Adrenal gland (tissue), 12 donors: ENCODE measurements around the gene ANKRD60. TPM values are rescaled to one million over a fixed set of nuclear protein-coding genes. Genes with fewer than 3 reads are reported as not detected.

Source experiments
- DNase-seq, 7 donors: peaks; one replicate each; pipeline ENCODE4 v3.0.0-alpha.2; 2019 to 2020
- H3K27ac ChIP-seq, 5 donors: fragments of 200-600 bp; sonication (generic) in 4 of 5; 1 replicate in 3 of 5; 2 replicates in 2 of 5; pipeline versions ENCODE4 v1.5.1 to v1.8.0; 2016 to 2020; ENCODE audit warnings: mild to moderate bottlenecking in 1 of 5
- H3K27me3 ChIP-seq: fragments of 200-600 bp; 2 replicates; pipeline ENCODE4 v1.8.0; 2021
- H3K36me3 ChIP-seq, 2 donors: fragments of 200-600 bp; replicated peaks in 1 of 2; 1 replicate in 1 of 2; 2 replicates in 1 of 2; pipeline versions ENCODE4 v1.5.1 to v1.8.0; 2018 to 2022
- H3K4me1 ChIP-seq, 2 donors: fragments of 200-600 bp; replicated peaks in 1 of 2; 1 replicate in 1 of 2; 2 replicates in 1 of 2; pipeline versions ENCODE4 v1.5.1 to v1.8.0; 2018 to 2021
- H3K4me3 ChIP-seq, 4 donors: fragments of 200-600 bp; sonication (generic) in 3 of 4; one replicate each; pipeline ENCODE4 v1.5.1; 2016 to 2018
- H3K9me3 ChIP-seq, 3 donors: fragments of 200-600 bp; sonication (generic) in 1 of 3; replicated peaks in 1 of 3; 1 replicate in 2 of 3; 2 replicates in 1 of 3; pipeline versions ENCODE4 v1.5.1 to v1.8.0; 2016 to 2021
- CTCF ChIP-seq, 6 experiments: fragments of 450-650 bp in 4 of 6; fragments of 200-600 bp in 2 of 6; sonication (generic) in 1 of 6; IDR thresholded peaks; 1 replicate in 5 of 6; 2 replicates in 1 of 6; pipeline versions ENCODE4 v1.5.1 to v1.8.0; 2016 to 2021; ENCODE audit warnings: antibody characterized with exemption in 6 of 6, mild to moderate bottlenecking in 2 of 6, moderate library complexity in 1 of 6
- POLR2A ChIP-seq, 2 donors: fragments of 450-650 bp; IDR thresholded peaks; one replicate each; pipeline ENCODE4 v1.6.1; 2017; ENCODE audit warnings: antibody characterized with exemption in 2 of 2, mild to moderate bottlenecking in 2 of 2, moderate library complexity in 1 of 2
- WGBS, 4 donors: extraction: QIAGEN DNeasy Blood & Tissue Kit in 2 of 4; methylation state at CpG; one replicate each; pipeline versions ENCODE4 v1.1.5 to v1.1.7; 2013 to 2017; 5-methylcytosine and 5-hydroxymethylcytosine counted together
- intact Hi-C, 2 donors: fragments of 100-400 bp; cut with DNase I; formaldehyde crosslinking; loops; one replicate each; pipeline versions ENCODE4 v1.14.1 to v1.15.0; 2022 to 2023
- polyA plus RNA-seq, 3 donors: library from polyadenylated mRNA; stranded (reverse); fragments of 200-250 nt in 2 of 3; fragments of 350-450 nt in 1 of 3; fragmentation: Illumina TruSeq in 1 of 3; extraction: RNeasy Lipid Tissue Mini Kit (QIAGEN cat#74804) in 1 of 3; gene quantifications; one replicate each; pipeline ENCODE4 v1.2.3, GENCODE V29; 2013 to 2014
- total RNA-seq, 9 donors: library from RNA; depleted of rRNA in 4 of 9; stranded (reverse); fragments of >200 nt in 4 of 9; fragments of 120-200 nt in 1 of 9; fragmentation: NEBNext Ultra II Directional in 1 of 9; extraction: Animal tissue kit (Norgen Biotek cat#: 25700) in 1 of 9; gene quantifications; one replicate each; pipeline versions ENCODE4 v1.1.0 to v1.2.4, GENCODE V29; 2013 to 2023
- donor health status: healthy with polysubstance abuse.
- donor health status: Bipolar disorder and iron deficiency.
- donor health status: DM: yes; HTN: yes; CAD: no.
- donor health status: DM: no; HTN: no; CAD: no.
- donor health status: DM: no; HTN: no; CAD: no.
- donor health status: DM: yes; HTN: yes; CAD: no.

The ANKRD60 gene
- total and polyA plus RNA-seq, 12 donors = not detected

- no peak for DNase-seq
- Histone ChIP-seq H3K4me1 (no peaks in the 10 kb centered on the region), H3K4me3 (no peak overlapping the region), H3K27me3 (no peaks in the 10 kb centered on the region), H3K36me3 (no peaks in the 10 kb centered on the region), H3K9me3 (no peaks in the 10 kb centered on the region), H3K27ac (no peak overlapping the region)
- intact Hi-C loops = loop anchor here in 1 of 2 donors (10.0 kb wide), 1 partner anchor 677 kb away; the partner anchor contains the start of gene CTCFL
- TF ChIP-seq POLR2A (IDR thresholded peaks at IDR 0.05) (no peak), CTCF (IDR thresholded peaks at IDR 0.05) (no peak)
Measured at GRCh38 chr20:58202044-58202443, 26.4 kb downstream of the ANKRD60 start.

- TF ChIP-seq POLR2A (IDR thresholded peaks at IDR 0.05) = no peak
- no peak for TF ChIP-seq CTCF (IDR thresholded peaks at IDR 0.05)
- no peaks in the 10 kb centered on the region for H3K36me3 ChIP-seq
- intact Hi-C loops = loop anchor here in 1 of 2 donors (10.0 kb wide), 1 partner anchor 677 kb away; the partner anchor contains the start of gene CTCFL
- no peaks in the 10 kb centered on the region for H3K4me1 ChIP-seq
- H3K27ac ChIP-seq = no peak overlapping the region
- 73 to 89% (median 78%) methylated on average over 7 to 9 of the region's 9 CpGs for WGBS, 4 donors
- DNase-seq = no peak
- no peaks in the 10 kb centered on the region for H3K9me3 ChIP-seq
- H3K27me3 ChIP-seq = no peaks in the 10 kb centered on the region
- H3K4me3 ChIP-seq = no peak overlapping the region
Measured at GRCh38 chr20:58201616-58202015, 26.8 kb downstream of the ANKRD60 start.

GRCh38 chr20:58199469-58199868, 29.0 kb downstream of the ANKRD60 start:
- no peaks in the 10 kb centered on the region for H3K9me3 ChIP-seq
- H3K27ac ChIP-seq = no peak overlapping the region
- H3K4me1 ChIP-seq = no peaks in the 10 kb centered on the region
- no peak for DNase-seq
- no peaks in the 10 kb centered on the region for H3K27me3 ChIP-seq
- TF ChIP-seq CTCF (IDR thresholded peaks at IDR 0.05) (no peak), POLR2A (IDR thresholded peaks at IDR 0.05) (no peak)
- intact Hi-C loops = no loop called here
- H3K4me3 ChIP-seq = no peak overlapping the region
- no peaks in the 10 kb centered on the region for H3K36me3 ChIP-seq
- 57 to 80% (median 73%) methylated on average over 4 of the region's 4 CpGs for WGBS, 4 donors

GRCh38 chr20:58198901-58199355, 29.5 kb downstream of the ANKRD60 start:
- H3K27ac ChIP-seq = no peak overlapping the region
- intact Hi-C loops = no loop called here
- H3K4me1 ChIP-seq = no peaks in the 10 kb centered on the region
- no peaks in the 10 kb centered on the region for H3K36me3 ChIP-seq
- H3K27me3 ChIP-seq = no peaks in the 10 kb centered on the region
- no peaks in the 10 kb centered on the region for H3K9me3 ChIP-seq
- no peak for DNase-seq
- H3K4me3 ChIP-seq = no peak overlapping the region
- TF ChIP-seq POLR2A (IDR thresholded peaks at IDR 0.05) = no peak
- no peak for TF ChIP-seq CTCF (IDR thresholded peaks at IDR 0.05)
- 51 to 69% (median 54%) methylated on average over 8 to 9 of the region's 9 CpGs for WGBS, 4 donors
